NK-92 (cell line): Measurements from ENCODE around the gene KNL1.
"Not testable (repeated sequence)": the region's sequence is repeated elsewhere in the genome, so short reads cannot be mapped to it uniquely, and the experiment has no call there.

Source experiments
- DNase-seq: peaks from one replicate; lab custom pipeline; 2025; ENCODE audit not compliant: unreplicated experiment; lab: John Stamatoyannopoulos, UW

The KNL1 gene

GRCh38 chr15:40647523-40647922 is 53.5 kb downstream of the KNL1 start:
- no peak for DNase-seq

- DNase-seq = no peak
Observed at GRCh38 chr15:40650479-40650878, 56.4 kb downstream of the KNL1 start.

- DNase-seq = no peak
Observed at GRCh38 chr15:40660686-40661085, 66.6 kb downstream of the KNL1 start.

- no peak for DNase-seq
Observed at GRCh38 chr15:40664909-40665308, 70.9 kb downstream of the KNL1 start.

GRCh38 chr15:40676290-40676689 is 82.2 kb downstream of the KNL1 start:
- not testable (repeated sequence) for DNase-seq

GRCh38 chr15:40676906-40677305 is 82.9 kb downstream of the KNL1 start:
- not testable (repeated sequence) for DNase-seq

- no peak for DNase-seq
Observed at GRCh38 chr15:40680151-40680550, 86.1 kb downstream of the KNL1 start.

- DNase-seq = not testable (repeated sequence)
Observed at GRCh38 chr15:40680959-40681358, 86.9 kb downstream of the KNL1 start.

- no peak for DNase-seq
Observed at GRCh38 chr15:40684381-40684780, 90.3 kb downstream of the KNL1 start.

GRCh38 chr15:40685376-40685775 is 91.3 kb downstream of the KNL1 start:
- DNase-seq = no peak

- no peak for DNase-seq
Observed at GRCh38 chr15:40688932-40689799, 95.1 kb downstream of the KNL1 start.

GRCh38 chr15:40691737-40692136 is 97.7 kb downstream of the KNL1 start:
- DNase-seq = no peak

- no peak for DNase-seq
Observed at GRCh38 chr15:40693904-40694687, 100.0 kb downstream of the KNL1 start.

GRCh38 chr15:40694688-40695468 is 100.8 kb downstream of the KNL1 start, which contains the start of gene RAD51:
RAD51 (plus strand) TSS chr15:40695174; CDS start chr15:40698759, 3,585 bp downstream.
- peak; percentile 19 for DNase-seq

- DNase-seq = no peak
Observed at GRCh38 chr15:40695469-40695890, 101.4 kb downstream of the KNL1 start.

- no peak for DNase-seq
Observed at GRCh38 chr15:40696228-40696627, 102.2 kb downstream of the KNL1 start.

GRCh38 chr15:40697916-40698315 is 103.9 kb downstream of the KNL1 start:
- DNase-seq = no peak

- no peak for DNase-seq
Observed at GRCh38 chr15:40702077-40702476, 108.0 kb downstream of the KNL1 start.

GRCh38 chr15:40706121-40706520 is 112.1 kb downstream of the KNL1 start:
- no peak for DNase-seq
